Loucy (cell line): Measurements from ENCODE around the gene MPDU1.
"Not testable (repeated sequence)": the region's sequence is repeated elsewhere in the genome, so short reads cannot be mapped to it uniquely, and the experiment has no call there.

Experiments
- H2AFZ ChIP-seq: fragments of 200-600 bp; sonication (generic); 2 replicates; pipeline ENCODE4 v1.6.0; 2016; ENCODE audit warnings: antibody characterized with exemption, mild to moderate bottlenecking, low read length, moderate library complexity
- H3F3A ChIP-seq: fragments of 200-600 bp; 2 replicates; pipeline ENCODE4 v1.6.0; 2016; ENCODE audit warnings: antibody characterized with exemption, low read depth, mild to moderate bottlenecking
- H3K27me3 ChIP-seq: fragments of 200-600 bp; sonication (generic); 2 replicates; pipeline ENCODE4 v1.6.1; 2014; ENCODE audit warnings: low read length, mild to moderate bottlenecking; ENCODE audit not compliant: insufficient read depth, poor library complexity, severe bottlenecking
- H3K36me3 ChIP-seq: fragments of 200-600 bp; sonication (generic); 2 replicates; pipeline ENCODE4 v1.6.1; 2016; ENCODE audit warnings: low read length; ENCODE audit not compliant: insufficient read depth
- H3K4me1 ChIP-seq: fragments of 200-600 bp; sonication (generic); 2 replicates; pipeline ENCODE4 v1.5.1; 2014; ENCODE audit warnings: low read length, mild to moderate bottlenecking; ENCODE audit not compliant: insufficient read depth, poor library complexity, severe bottlenecking
- H3K4me2 ChIP-seq: fragments of 200-600 bp; sonication (generic); 2 replicates; pipeline ENCODE4 v1.6.0; 2014; ENCODE audit warnings: antibody characterized with exemption, low read length, low read depth, mild to moderate bottlenecking; ENCODE audit not compliant: poor library complexity, severe bottlenecking
- H3K4me3 ChIP-seq: fragments of 200-600 bp; sonication (generic); 2 replicates; pipeline ENCODE4 v1.5.1; 2014; ENCODE audit warnings: low read length, mild to moderate bottlenecking, mixed read lengths; ENCODE audit not compliant: poor library complexity, severe bottlenecking
- H3K79me2 ChIP-seq: fragments of 200-600 bp; sonication (generic); 2 replicates; pipeline ENCODE4 v1.6.1; 2014; ENCODE audit warnings: low read length; ENCODE audit not compliant: insufficient read depth
- H3K9ac ChIP-seq: fragments of 200-600 bp; sonication (generic); 2 replicates; pipeline ENCODE4 v1.6.0; 2014; ENCODE audit warnings: mild to moderate bottlenecking, low read depth, low read length, moderate library complexity; ENCODE audit not compliant: poor library complexity, severe bottlenecking
- H3K9me2 ChIP-seq: fragments of 200-600 bp; sonication (generic); replicated peaks from 2 replicates; pipeline ENCODE4 v1.6.1; 2016; ENCODE audit warnings: low read depth, low read length, mixed read lengths
- H3K9me3 ChIP-seq: fragments of 200-600 bp; sonication (generic); 2 replicates; pipeline ENCODE4 v1.6.1; 2014; ENCODE audit warnings: mild to moderate bottlenecking, antibody characterized with exemption, low read length, low read depth; ENCODE audit not compliant: insufficient read depth
- H4K20me1 ChIP-seq: fragments of 200-600 bp; sonication (generic); 2 replicates; pipeline ENCODE4 v1.6.0; 2014; ENCODE audit warnings: antibody characterized with exemption, low read length, mild to moderate bottlenecking; ENCODE audit not compliant: insufficient read depth, poor library complexity, severe bottlenecking
- EZH2phosphoT487 ChIP-seq: fragments of 200-600 bp; IDR thresholded peaks from 2 replicates; pipeline ENCODE4 v1.6.1; 2018; ENCODE audit warnings: antibody characterized with exemption, mild to moderate bottlenecking, moderate library complexity, borderline replicate concordance
- TF ChIP-seq, protein P1 (sequence below): fragments of 200-600 bp; sonication (generic); conservative IDR thresholded peaks from 2 replicates; pipeline ENCODE4 v1.5.1; 2014; ENCODE audit warnings: mild to moderate bottlenecking, antibody characterized with exemption, low read length

MPDU1 gene

DNA sequence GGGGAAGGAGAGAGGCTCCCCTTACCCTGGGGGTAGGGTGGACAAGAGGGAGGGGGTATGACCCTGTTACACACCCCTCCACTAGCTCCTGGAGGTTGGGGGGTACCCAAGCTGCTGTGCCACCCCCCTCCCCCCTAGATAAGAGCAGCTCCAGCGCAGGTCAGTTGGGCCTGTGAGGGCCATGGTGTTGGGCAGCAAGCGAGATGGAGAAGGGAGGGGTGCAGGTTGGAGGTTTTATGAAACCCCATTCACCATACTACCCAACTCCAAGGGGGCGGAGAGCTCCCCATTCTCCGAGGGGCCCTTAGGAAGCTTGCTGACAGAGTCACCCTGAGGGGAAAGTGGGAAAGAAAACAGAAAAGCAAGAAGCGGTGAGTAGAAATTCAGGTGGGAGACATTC lies 7.9 kb downstream of the MPDU1 start:
- Histone ChIP-seq H3F3A (no peaks in the 10 kb centered on the region), H3K4me2 (no peak overlapping the region), H3K9me3 (no peaks in the 10 kb centered on the region), H2AFZ (no peak overlapping the region), H3K27me3 (no peaks in the 10 kb centered on the region), H3K36me3 (peaks cover 58% of the 10 kb centered on the region; the same call in 1 of the 2 replicates), H3K79me2 (peaks cover under 1% of the 10 kb centered on the region; the same call in 1 of the 2 replicates), H3K4me1 (no peaks in the 10 kb centered on the region), H3K4me3 (no peak overlapping the region), H3K9ac (no peak overlapping the region), H4K20me1 (no peaks in the 10 kb centered on the region), H3K9me2 (no peaks in the 10 kb centered on the region)
- TF ChIP-seq, protein P1, sequence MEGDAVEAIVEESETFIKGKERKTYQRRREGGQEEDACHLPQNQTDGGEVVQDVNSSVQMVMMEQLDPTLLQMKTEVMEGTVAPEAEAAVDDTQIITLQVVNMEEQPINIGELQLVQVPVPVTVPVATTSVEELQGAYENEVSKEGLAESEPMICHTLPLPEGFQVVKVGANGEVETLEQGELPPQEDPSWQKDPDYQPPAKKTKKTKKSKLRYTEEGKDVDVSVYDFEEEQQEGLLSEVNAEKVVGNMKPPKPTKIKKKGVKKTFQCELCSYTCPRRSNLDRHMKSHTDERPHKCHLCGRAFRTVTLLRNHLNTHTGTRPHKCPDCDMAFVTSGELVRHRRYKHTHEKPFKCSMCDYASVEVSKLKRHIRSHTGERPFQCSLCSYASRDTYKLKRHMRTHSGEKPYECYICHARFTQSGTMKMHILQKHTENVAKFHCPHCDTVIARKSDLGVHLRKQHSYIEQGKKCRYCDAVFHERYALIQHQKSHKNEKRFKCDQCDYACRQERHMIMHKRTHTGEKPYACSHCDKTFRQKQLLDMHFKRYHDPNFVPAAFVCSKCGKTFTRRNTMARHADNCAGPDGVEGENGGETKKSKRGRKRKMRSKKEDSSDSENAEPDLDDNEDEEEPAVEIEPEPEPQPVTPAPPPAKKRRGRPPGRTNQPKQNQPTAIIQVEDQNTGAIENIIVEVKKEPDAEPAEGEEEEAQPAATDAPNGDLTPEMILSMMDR: no peak
- TF ChIP-seq EZH2phosphoT487: no peak

DNA sequence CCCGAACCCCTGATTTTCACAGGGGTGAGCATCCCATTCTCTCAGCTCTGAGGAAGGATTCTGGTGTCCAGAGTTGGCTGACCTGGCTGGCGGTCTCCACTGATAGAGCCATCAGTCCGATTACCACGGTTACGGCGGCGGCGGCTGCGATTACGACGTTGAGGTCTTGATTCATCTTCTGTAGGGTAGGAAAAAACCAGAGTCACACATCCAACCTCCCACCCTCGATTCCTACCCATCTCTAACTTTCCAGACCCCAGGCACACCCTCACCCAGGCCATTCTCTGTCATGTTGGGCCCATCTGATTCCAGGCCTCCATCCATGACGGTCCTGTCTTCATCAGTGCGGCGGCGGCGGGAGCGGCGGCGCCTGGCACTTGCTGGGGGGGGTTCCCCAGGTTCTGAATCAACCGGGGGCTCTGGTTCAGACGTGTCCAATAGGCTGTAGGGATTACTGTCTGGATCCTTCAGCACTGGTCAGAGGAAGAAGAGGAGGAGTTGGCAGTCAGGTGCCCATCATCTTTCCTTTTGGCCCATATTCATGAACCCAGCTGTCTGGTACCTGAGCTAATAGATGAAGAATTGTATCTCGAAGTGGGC lies 8.9 kb downstream of the MPDU1 start:
- H4K20me1 ChIP-seq: no peaks in the 10 kb centered on the region
- no peaks in the 10 kb centered on the region for H3F3A ChIP-seq
- no peak overlapping the region for H3K4me2 ChIP-seq
- no peak overlapping the region for H2AFZ ChIP-seq
- H3K36me3 ChIP-seq: peaks cover 62% of the 10 kb centered on the region; the same call in 1 of the 2 replicates
- H3K9me2 ChIP-seq: no peaks in the 10 kb centered on the region
- H3K79me2 ChIP-seq: no peaks in the 10 kb centered on the region
- no peaks in the 10 kb centered on the region for H3K27me3 ChIP-seq
- TF ChIP-seq, protein P1: no peak
- TF ChIP-seq EZH2phosphoT487: no peak
- no peaks in the 10 kb centered on the region for H3K4me1 ChIP-seq
- no peak overlapping the region for H3K4me3 ChIP-seq
- no peak overlapping the region for H3K9ac ChIP-seq
- no peaks in the 10 kb centered on the region for H3K9me3 ChIP-seq

DNA sequence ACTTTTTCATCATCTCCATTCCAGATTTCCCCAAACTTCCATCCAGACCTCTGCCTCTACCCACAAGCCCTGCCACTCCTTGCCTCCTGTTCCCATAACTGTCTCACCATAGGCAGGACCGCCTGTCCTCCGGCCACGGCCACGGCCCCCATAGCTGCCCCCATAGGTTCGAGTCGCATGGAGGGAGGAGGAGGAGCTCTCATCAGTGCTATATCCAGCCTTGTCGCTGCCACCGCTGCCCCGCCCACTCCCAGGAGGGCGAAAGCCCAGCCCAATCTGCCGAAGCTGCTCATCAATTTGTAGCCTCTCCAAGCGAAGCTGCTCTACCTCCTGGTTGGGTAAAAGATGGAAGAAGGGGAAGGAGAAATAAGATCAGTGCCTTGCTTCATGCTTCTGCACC lies 9.6 kb downstream of the MPDU1 start:
- Histone ChIP-seq H3K4me1 (no peaks in the 10 kb centered on the region), H3K79me2 (no peaks in the 10 kb centered on the region), H3K27me3 (no peaks in the 10 kb centered on the region), H3K36me3 (peaks cover 62% of the 10 kb centered on the region; the same call in 1 of the 2 replicates), H2AFZ (no peak overlapping the region), H3K9ac (no peak overlapping the region), H3K9me2 (no peaks in the 10 kb centered on the region), H3K4me2 (no peak overlapping the region), H3F3A (no peaks in the 10 kb centered on the region), H4K20me1 (no peaks in the 10 kb centered on the region), H3K4me3 (no peak overlapping the region), H3K9me3 (no peaks in the 10 kb centered on the region)
- TF ChIP-seq EZH2phosphoT487: no peak
- TF ChIP-seq, protein P1: no peak

DNA sequence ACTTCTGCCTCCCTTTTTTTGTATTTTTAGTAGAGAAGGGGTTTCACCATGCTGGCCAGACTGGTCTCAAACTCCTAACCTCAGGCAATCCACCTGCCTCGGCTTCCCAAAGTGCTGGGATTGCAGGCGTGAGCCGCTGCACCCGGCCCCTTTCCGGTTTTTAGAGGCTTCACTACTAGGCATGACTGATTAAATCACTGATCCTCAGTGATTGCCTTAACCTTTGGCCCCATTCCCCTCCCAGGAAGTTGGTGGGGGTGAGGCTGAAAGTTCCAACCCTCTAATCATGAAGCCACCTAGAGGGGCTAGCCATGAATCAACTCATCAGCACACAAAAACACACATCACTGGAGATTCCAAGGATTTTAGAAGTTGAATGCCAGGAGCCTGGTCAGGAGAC lies 13.9 kb downstream of the MPDU1 start:
- H3K4me2 ChIP-seq, H3K27me3 ChIP-seq, H3K79me2 ChIP-seq, H3K9me2 ChIP-seq, H2AFZ ChIP-seq, H3F3A ChIP-seq, H3K9me3 ChIP-seq, H3K4me3 ChIP-seq, H3K4me1 ChIP-seq, H3K9ac ChIP-seq, H4K20me1 ChIP-seq: not testable (repeated sequence)
- peaks cover 72% of the 10 kb centered on the region; the same call in 1 of the 2 replicates for H3K36me3 ChIP-seq
